ENCODE measurements around the gene NIPAL1. TPM values are rescaled to one million over a fixed set of nuclear protein-coding genes. Genes with fewer than 3 reads are reported as not detected.

NIPAL1 gene
- total and polyA plus RNA-seq, 4 donors = 0.81 to 2.3 (median 1.1) TPM; not detected in 1

DNA sequence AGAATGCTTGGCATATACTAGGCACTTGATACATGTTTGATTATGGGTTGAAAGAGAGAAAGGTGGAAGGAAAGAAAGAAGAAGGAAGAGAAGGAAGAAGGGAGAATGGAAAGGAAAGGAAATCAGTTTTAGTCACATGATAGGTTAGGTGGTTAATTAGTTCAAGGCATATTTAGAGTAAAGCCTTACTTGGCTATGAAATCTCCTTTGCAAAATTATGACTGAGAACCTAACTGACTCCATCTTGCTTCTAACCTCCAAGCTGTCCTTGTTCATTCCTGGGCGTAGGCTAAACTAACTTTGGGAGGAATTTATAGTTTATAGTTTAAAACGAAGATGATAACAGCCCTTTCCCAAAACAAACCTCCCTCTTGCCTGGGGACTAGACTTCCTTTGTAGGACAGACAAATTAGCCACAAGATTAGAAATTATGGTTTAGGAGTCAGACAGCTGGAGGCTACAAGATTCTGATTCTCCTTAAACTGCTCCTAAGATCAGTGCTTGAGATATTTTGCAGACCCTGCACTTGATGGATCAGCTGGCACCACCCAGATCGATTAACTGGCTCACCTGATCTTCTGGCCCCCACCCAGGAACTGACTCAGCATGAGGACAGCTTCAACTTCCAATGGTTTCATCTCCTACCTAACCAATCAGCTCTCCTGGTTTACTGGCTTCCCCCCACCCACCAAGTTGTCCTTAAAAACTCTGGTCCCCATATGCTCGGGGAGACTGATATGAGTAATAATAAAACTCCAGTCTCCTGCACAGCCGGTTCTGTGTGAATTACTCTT is 62.5 kb downstream of the NIPAL1 start:
- H3K27ac ChIP-seq (ENCODE audit: low read depth in 1 of 2, low read length in 2 of 2) = no peak overlapping the region
- H3K36me3 ChIP-seq (ENCODE audit: control insufficient read depth in 1 of 2, insufficient read depth in 2 of 2, low read length in 1 of 2) = no peaks in the 10 kb centered on the region
- 68 to 75% methylated on average over 5 of the region's 5 CpGs for WGBS, 2 donors
- no peak overlapping the region for H3K4me3 ChIP-seq (ENCODE audit: low read length in 2 of 2)
- no peak for DNase-seq
- no peaks in the 10 kb centered on the region for H3K27me3 ChIP-seq (ENCODE audit: control insufficient read depth in 1 of 2, insufficient read depth in 2 of 2, low read length in 1 of 2)
- H3K4me1 ChIP-seq (ENCODE audit: control insufficient read depth in 1 of 2, insufficient read depth in 2 of 2, low read length in 2 of 2) = no peaks in the 10 kb centered on the region
- H3K9me3 ChIP-seq (ENCODE audit: control insufficient read depth, low read length) = no peaks in the 10 kb centered on the region
- intact Hi-C loops (cut with DNase I) = no loop called here
- ATAC-seq (ENCODE audit: low FRiP score) = no peak

GRCh38 chr4:48079972-48080391 is 63.4 kb downstream of the NIPAL1 start:
- no peaks in the 10 kb centered on the region for H3K9me3 ChIP-seq (ENCODE audit: control insufficient read depth, low read length)
- WGBS, 2 donors = 65 to 86% methylated on average over 3 of the region's 3 CpGs
- no peak overlapping the region for H3K27ac ChIP-seq (ENCODE audit: low read depth in 1 of 2, low read length in 2 of 2)
- no peaks in the 10 kb centered on the region for H3K4me1 ChIP-seq (ENCODE audit: control insufficient read depth in 1 of 2, insufficient read depth in 2 of 2, low read length in 2 of 2)
- no peaks in the 10 kb centered on the region for H3K36me3 ChIP-seq (ENCODE audit: control insufficient read depth in 1 of 2, insufficient read depth in 2 of 2, low read length in 1 of 2)
- no peak for DNase-seq
- H3K4me3 ChIP-seq (ENCODE audit: low read length in 2 of 2) = no peak overlapping the region
- no peaks in the 10 kb centered on the region for H3K27me3 ChIP-seq (ENCODE audit: control insufficient read depth in 1 of 2, insufficient read depth in 2 of 2, low read length in 1 of 2)
- ATAC-seq (ENCODE audit: low FRiP score) = no peak
- intact Hi-C loops (cut with DNase I) = loop anchor here (5.0 to 10.0 kb wide), 2 partner anchors 145 to 153 kb away; no protein-coding TSS in a partner anchor

DNA sequence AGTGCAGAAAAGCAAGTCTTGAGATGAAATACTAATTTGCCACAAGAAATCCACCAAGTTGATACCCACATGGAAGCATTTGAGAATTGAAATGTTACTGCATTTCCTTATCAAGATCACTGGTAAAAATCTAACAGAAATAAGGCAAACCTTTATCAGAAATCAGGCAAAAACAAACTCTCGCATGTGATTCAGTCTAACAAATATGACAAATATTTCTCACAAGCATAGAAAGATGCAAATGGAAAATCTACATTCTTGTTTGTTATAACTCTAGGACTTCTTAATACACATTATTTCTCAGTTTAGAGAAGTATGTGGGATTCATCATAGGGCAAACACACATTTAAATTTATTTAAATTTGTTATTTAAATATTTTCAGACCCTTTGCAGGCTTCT is 64.6 kb downstream of the NIPAL1 start:
- Histone ChIP-seq H3K27me3 (ENCODE audit: control insufficient read depth in 1 of 2, insufficient read depth in 2 of 2, low read length in 1 of 2) (no peaks in the 10 kb centered on the region), H3K27ac (ENCODE audit: low read depth in 1 of 2, low read length in 2 of 2) (no peak overlapping the region), H3K4me3 (ENCODE audit: low read length in 2 of 2) (no peak overlapping the region), H3K36me3 (ENCODE audit: control insufficient read depth in 1 of 2, insufficient read depth in 2 of 2, low read length in 1 of 2) (no peaks in the 10 kb centered on the region), H3K4me1 (ENCODE audit: control insufficient read depth in 1 of 2, insufficient read depth in 2 of 2, low read length in 2 of 2) (no peaks in the 10 kb centered on the region), H3K9me3 (ENCODE audit: control insufficient read depth, low read length) (no peaks in the 10 kb centered on the region)
- ATAC-seq (ENCODE audit: low FRiP score) (no peak), DNase-seq (no peak)
- intact Hi-C loops (cut with DNase I) = loop anchor here (5.0 to 10.0 kb wide), 2 partner anchors 146 to 154 kb away; no protein-coding TSS in a partner anchor
- WGBS, 2 donors = 27 to 37% methylated on average over 1 of the region's 1 CpG

- H3K4me1 ChIP-seq (ENCODE audit: control insufficient read depth in 1 of 2, insufficient read depth in 2 of 2, low read length in 2 of 2) = no peaks in the 10 kb centered on the region
- no peak overlapping the region for H3K27ac ChIP-seq (ENCODE audit: low read depth in 1 of 2, low read length in 2 of 2)
- intact Hi-C loops (cut with DNase I) = loop anchor here (5.0 to 10.0 kb wide), 2 partner anchors 148 to 156 kb away; no protein-coding TSS in a partner anchor
- DNase-seq = no peak
- H3K9me3 ChIP-seq (ENCODE audit: control insufficient read depth, low read length) = no peaks in the 10 kb centered on the region
- peak; percentile 20 for ATAC-seq (ENCODE audit: low FRiP score)
- no peaks in the 10 kb centered on the region for H3K36me3 ChIP-seq (ENCODE audit: control insufficient read depth in 1 of 2, insufficient read depth in 2 of 2, low read length in 1 of 2)
- no peaks in the 10 kb centered on the region for H3K27me3 ChIP-seq (ENCODE audit: control insufficient read depth in 1 of 2, insufficient read depth in 2 of 2, low read length in 1 of 2)
- no peak overlapping the region for H3K4me3 ChIP-seq (ENCODE audit: low read length in 2 of 2)
- 76 to 78% methylated on average over 2 of the region's 2 CpGs for WGBS, 2 donors
Measured at GRCh38 chr4:48082956-48083355, 66.4 kb downstream of the NIPAL1 start.

DNA sequence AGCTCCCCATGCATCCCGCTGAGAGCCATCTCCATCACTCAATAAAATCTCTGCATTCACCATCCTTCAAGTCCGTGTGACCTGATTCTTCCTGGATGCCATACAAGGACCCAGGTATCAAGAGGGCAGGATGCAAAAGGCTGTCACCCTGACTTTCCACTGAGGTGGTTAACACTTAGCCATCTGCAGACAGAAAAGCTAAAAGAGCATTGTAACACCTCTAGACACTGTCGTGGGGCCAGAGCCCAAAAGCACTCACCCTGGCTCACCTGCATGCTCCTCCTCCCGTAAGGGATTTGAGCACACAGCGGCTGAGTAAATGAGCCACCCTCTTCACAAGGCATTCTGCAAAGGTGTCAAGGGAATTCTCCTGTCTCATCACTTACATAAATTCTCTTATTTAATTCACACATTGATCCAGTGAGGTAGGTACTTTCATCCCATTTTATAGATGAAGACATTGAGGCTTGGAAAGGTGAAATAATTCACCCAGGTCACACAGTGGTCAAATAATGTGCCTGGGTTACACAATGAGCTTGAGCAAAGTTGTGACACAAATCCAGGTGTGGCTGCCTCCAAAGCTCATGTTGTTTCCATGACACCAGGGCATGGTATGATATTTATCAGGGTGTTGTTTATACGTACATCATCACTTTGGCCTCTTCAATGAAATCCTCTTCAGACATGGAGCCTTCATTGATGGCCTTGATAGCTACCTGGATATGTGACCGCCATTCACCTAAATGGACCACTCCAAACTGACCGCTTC is 69.4 kb downstream of the NIPAL1 start:
- ATAC-seq (ENCODE audit: low FRiP score) (no peak), DNase-seq (no peak)
- intact Hi-C loops (cut with DNase I) = loop anchor here (2.0 to 10.0 kb wide), 2 partner anchors 83 to 151 kb away; no protein-coding TSS in a partner anchor
- Histone ChIP-seq H3K9me3 (ENCODE audit: control insufficient read depth, low read length) (no peaks in the 10 kb centered on the region), H3K4me1 (ENCODE audit: control insufficient read depth in 1 of 2, insufficient read depth in 2 of 2, low read length in 2 of 2) (no peaks in the 10 kb centered on the region), H3K36me3 (ENCODE audit: control insufficient read depth in 1 of 2, insufficient read depth in 2 of 2, low read length in 1 of 2) (no peaks in the 10 kb centered on the region), H3K4me3 (ENCODE audit: low read length in 2 of 2) (no peak overlapping the region), H3K27ac (ENCODE audit: low read depth in 1 of 2, low read length in 2 of 2) (no peak overlapping the region), H3K27me3 (ENCODE audit: control insufficient read depth in 1 of 2, insufficient read depth in 2 of 2, low read length in 1 of 2) (no peaks in the 10 kb centered on the region)
- 67 to 69% methylated on average over 8 of the region's 8 CpGs for WGBS, 2 donors

Other genes with a start within 250 kb of the NIPAL1 start
- under 1 TPM; 0.52 to 0.84 TPM for gene CORIN, start 178.7 kb upstream of the NIPAL1 start, total RNA-seq
- 1 to 10 TPM in 1 of 2 donors, under 1 TPM in 1; 0.13 to 1.5 TPM for gene CORIN, start 178.7 kb upstream of the NIPAL1 start, polyA plus RNA-seq
- gene NFXL1, start 102.2 kb upstream of the NIPAL1 start, total RNA-seq = 10 to 100 TPM; 13.7 to 16.7 TPM
- 1 to 10 TPM; 6.0 to 8.2 TPM for gene NFXL1, start 102.2 kb upstream of the NIPAL1 start, polyA plus RNA-seq
- gene CNGA1, start 91 bp upstream of the NIPAL1 start, total RNA-seq = 1 to 10 TPM; 1.6 to 5.5 TPM
- gene CNGA1, start 91 bp upstream of the NIPAL1 start, polyA plus RNA-seq = under 1 TPM in 1 of 2 donors, not detected in 1; 0.75 TPM
- 1 to 10 TPM; 2.3 to 6.8 TPM for gene TXK, start 117.5 kb downstream of the NIPAL1 start, total RNA-seq
- 1 to 10 TPM in 1 of 2 donors, under 1 TPM in 1; 0.87 to 1.4 TPM for gene TXK, start 117.5 kb downstream of the NIPAL1 start, polyA plus RNA-seq

All from aorta (tissue), 5 donors.